ENCODE data around the gene ERICH4. TPM values are rescaled to one million over a fixed set of nuclear protein-coding genes. Genes with fewer than 3 reads are reported as not detected.

Gene ERICH4
- total and polyA plus RNA-seq, 2 donors (not counting 1 experiment from before 2014, with no cell fraction given): not detected

- H4K20me1 ChIP-seq (ENCODE audit: control insufficient read depth, insufficient read depth, low read length, poor library complexity, severe bottlenecking): peaks cover 14% of the 10 kb centered on the region
- POLR2A ChIA-PET: no interaction called here
- no peak overlapping the region for H3K4me2 ChIP-seq (replicated peaks; ENCODE audit: low read depth, low read length, poor library complexity, severe bottlenecking)
- intact Hi-C loops (cut with micrococcal nuclease): no loop called here
- Mint-ChIP-seq H3K4me1 (no peaks in the 10 kb centered on the region), H3K4me3 (no peak overlapping the region), H3K27me3 (no peaks in the 10 kb centered on the region), H3K27ac (no peak overlapping the region), H3K9me3 (ENCODE audit: insufficient read depth) (no peaks in the 10 kb centered on the region)
- DNase-seq: no peak
- no peaks in the 10 kb centered on the region for H3K4me1 ChIP-seq (ENCODE audit: control insufficient read depth in 2 of 2, insufficient read depth in 2 of 2, low read length in 2 of 2)
- H2AFZ ChIP-seq (ENCODE audit: insufficient read depth, low read depth, low read length, poor library complexity, severe bottlenecking): no peak overlapping the region
- H3K9ac ChIP-seq (ENCODE audit: low read length): no peak overlapping the region
- no peak for ATAC-seq (ENCODE audit: low read depth)
- H3K27me3 ChIP-seq (replicated peaks in 1 of 4; ENCODE audit: control extremely low read depth in 1 of 4, control insufficient read depth in 3 of 4, insufficient read depth in 4 of 4, low read length in 3 of 4): no peaks in the 10 kb centered on the region
- no peak for TF ChIP-seq EZH2 (IDR thresholded peaks at IDR 0.05; ENCODE audit: borderline replicate concordance, insufficient read depth, low read depth, low read length, poor library complexity, severe bottlenecking)
- TF ChIP-seq CTCF (IDR thresholded peaks at IDR 0.05): no peak
- no peak overlapping the region for H3K27ac ChIP-seq (ENCODE audit: low read length in 2 of 2)
- peaks cover 0 to 69% of the 10 kb centered on the region in 2 experiments for H3K36me3 ChIP-seq (replicated peaks in 1 of 2; ENCODE audit: control extremely low read depth in 1 of 2, control insufficient read depth in 1 of 2, extremely low read depth in 1 of 2, insufficient read depth in 2 of 2, low read length in 1 of 2)
- H3K4me3 ChIP-seq (ENCODE audit: control extremely low read depth in 1 of 5, extremely low read depth in 1 of 5, insufficient read depth in 1 of 5, low read depth in 2 of 5, low read length in 4 of 5): no peak overlapping the region
- 97% methylated on average over 6 of the region's 6 CpGs for WGBS (ENCODE audit: insufficient coverage)
- CTCF ChIA-PET: interaction anchor here (1.5 kb wide), 1 partner anchor 142 kb away, joined by 3 read pairs; no protein-coding TSS in a partner anchor
- no peaks in the 10 kb centered on the region for H3K9me3 ChIP-seq (ENCODE audit: control extremely low read depth in 1 of 3, control insufficient read depth in 2 of 3, insufficient read depth in 1 of 3, low read length in 2 of 3)
- peaks cover 5% of the 10 kb centered on the region for H3K79me2 ChIP-seq (ENCODE audit: control insufficient read depth, insufficient read depth, low read length)
Observed at GRCh38 chr19:41421314-41421713, 21.6 kb upstream of the ERICH4 start.

- Histone ChIP-seq H3K27me3 (replicated peaks in 1 of 4; ENCODE audit: control extremely low read depth in 1 of 4, control insufficient read depth in 3 of 4, insufficient read depth in 4 of 4, low read length in 3 of 4) (no peaks in the 10 kb centered on the region), H4K20me1 (ENCODE audit: control insufficient read depth, insufficient read depth, low read length, poor library complexity, severe bottlenecking) (peaks cover 14% of the 10 kb centered on the region), H3K36me3 (replicated peaks in 1 of 2; ENCODE audit: control extremely low read depth in 1 of 2, control insufficient read depth in 1 of 2, extremely low read depth in 1 of 2, insufficient read depth in 2 of 2, low read length in 1 of 2) (peaks cover 0 to 69% of the 10 kb centered on the region in 2 experiments), H3K9ac (ENCODE audit: low read length) (no peak overlapping the region), H3K4me3 (ENCODE audit: control extremely low read depth in 1 of 5, extremely low read depth in 1 of 5, insufficient read depth in 1 of 5, low read depth in 2 of 5, low read length in 4 of 5) (no peak overlapping the region), H2AFZ (ENCODE audit: insufficient read depth, low read depth, low read length, poor library complexity, severe bottlenecking) (no peak overlapping the region), H3K79me2 (ENCODE audit: control insufficient read depth, insufficient read depth, low read length) (peaks cover 4% of the 10 kb centered on the region), H3K4me1 (ENCODE audit: control insufficient read depth in 2 of 2, insufficient read depth in 2 of 2, low read length in 2 of 2) (peaks cover 0 to 1% of the 10 kb centered on the region in 2 donors), H3K4me2 (replicated peaks; ENCODE audit: low read depth, low read length, poor library complexity, severe bottlenecking) (no peak overlapping the region), H3K27ac (ENCODE audit: low read length in 2 of 2) (no peak overlapping the region), H3K9me3 (ENCODE audit: control extremely low read depth in 1 of 3, control insufficient read depth in 2 of 3, insufficient read depth in 1 of 3, low read length in 2 of 3) (no peaks in the 10 kb centered on the region)
- POLR2A ChIA-PET: no interaction called here
- Mint-ChIP-seq H3K9me3 (ENCODE audit: insufficient read depth) (no peaks in the 10 kb centered on the region), H3K27ac (no peak overlapping the region), H3K4me3 (no peak overlapping the region), H3K27me3 (no peaks in the 10 kb centered on the region), H3K4me1 (peaks cover 2% of the 10 kb centered on the region)
- DNase-seq (no peak), ATAC-seq (ENCODE audit: low read depth) (no peak)
- TF ChIP-seq EZH2 (IDR thresholded peaks at IDR 0.05; ENCODE audit: borderline replicate concordance, insufficient read depth, low read depth, low read length, poor library complexity, severe bottlenecking) (no peak), CTCF (IDR thresholded peaks at IDR 0.05) (no peak)
- intact Hi-C loops (cut with micrococcal nuclease): no loop called here
- over 99% methylated on average over 15 of the region's 20 CpGs for whole genome bisulfite sequencing (ENCODE audit: insufficient coverage)
- CTCF ChIA-PET: no interaction called here
Observed at GRCh38 chr19:41421973-41422372, 21.0 kb upstream of the ERICH4 start.

Measured in B cell (primary cell).